Esophagus muscularis mucosa (tissue), 3 donors: Measurements from ENCODE around the gene SLC44A2.
A peak's percentile ranks its signal among the peaks of the same experiment; 100 is the strongest.

Experiments
- CTCF ChIP-seq, 3 experiments: fragments of 200-600 bp in 2 of 3; fragments of 450-650 bp in 1 of 3; sonication (generic) in 2 of 3; IDR thresholded peaks; one replicate each; pipeline ENCODE4 v1.5.1; 2017 to 2019; ENCODE audit warnings: antibody characterized with exemption in 3 of 3, mild to moderate bottlenecking in 2 of 3, moderate library complexity in 1 of 3
- POLR2A ChIP-seq: fragments of 450-650 bp; IDR thresholded peaks from one replicate; pipeline ENCODE4 v1.6.1; 2017; ENCODE audit warnings: antibody characterized with exemption, moderate library complexity, mild to moderate bottlenecking, low read depth

- TF ChIP-seq CTCF (IDR thresholded peaks at IDR 0.05) (peak in 1 of 3 experiments; percentile 3), POLR2A (no peak)
These were observed 28.1 kb downstream of the SLC44A2 start for GRCh38 chr19:10653482-10653731.
